Activated CD4-positive, alpha-beta memory T cell treated with anti-CD3 and anti-CD28 coated beads, Interleukin-2, amount 10 ng/mL, durations not matched to agents 7 days and 5 days (primary cell): ENCODE results near the gene SERPINB8. TPM values are rescaled to one million over a fixed set of nuclear protein-coding genes. Genes with fewer than 3 reads are reported as not detected.

Source experiments
- CTCF ChIA-PET: fragments of 350-600 bp; sonication (Branson Sonifier 250); formaldehyde crosslinking; loops from one replicate; lab custom pipeline; 2021; ENCODE audit warnings: antibody characterized with exemption, inconsistent platforms; lab: Charles Lee
- POLR2A ChIA-PET: fragments of 350-600 bp; sonication (Branson Sonifier 250); formaldehyde crosslinking; loops from one replicate; lab custom pipeline; 2021; ENCODE audit warnings: antibody characterized with exemption; lab: Charles Lee
- DNase-seq: peaks from one replicate; pipeline ENCODE4 v3.0.0-alpha.2; 2020
- H3K27ac Mint-ChIP-seq: one replicate; pipeline ENCODE4 v1.8.0; 2021; ENCODE audit warnings: mild to moderate bottlenecking, mixed read lengths
- H3K27me3 Mint-ChIP-seq: one replicate; pipeline ENCODE4 v1.8.0; 2021; ENCODE audit warnings: mixed read lengths
- H3K36me3 Mint-ChIP-seq: one replicate; pipeline ENCODE4 v1.8.0; 2021; ENCODE audit warnings: low read depth, mixed read lengths
- H3K4me1 Mint-ChIP-seq: one replicate; pipeline ENCODE4 v1.8.0; 2021; ENCODE audit warnings: mixed read lengths
- H3K4me3 Mint-ChIP-seq: one replicate; pipeline ENCODE4 v1.8.0; 2021; ENCODE audit warnings: mild to moderate bottlenecking, mixed read lengths
- H3K9me3 Mint-ChIP-seq: one replicate; pipeline ENCODE4 v1.8.0; 2021; ENCODE audit warnings: mixed read lengths
- total RNA-seq, 2 experiments: library from RNA; stranded (reverse); gene quantifications; one replicate each; pipeline ENCODE4 v1.2.3, GENCODE V29; 2021

SERPINB8 gene
- total RNA-seq, 2 experiments from 2014 or later: 9.3 to 11.2 TPM

GRCh38 chr18:63972002-63972376, 2.1 kb downstream of the SERPINB8 start:
- H3K36me3 Mint-ChIP-seq: no peaks in the 10 kb centered on the region
- ChIA-PET POLR2A (no interaction called here), CTCF (no interaction called here)
- H3K9me3 Mint-ChIP-seq: no peaks in the 10 kb centered on the region
- no peak overlapping the region for H3K27ac Mint-ChIP-seq
- peaks cover 34% of the 10 kb centered on the region for H3K4me1 Mint-ChIP-seq
- peak overlapping the region; percentile 96 for H3K4me3 Mint-ChIP-seq
- no peak for DNase-seq
- H3K27me3 Mint-ChIP-seq: no peaks in the 10 kb centered on the region

- ChIA-PET CTCF (interaction anchor here (0.7 to 3.1 kb wide), 5 partner anchors 9 to 39 kb away, joined by 4 to 30 read pairs (median 6); no protein-coding TSS in a partner anchor), POLR2A (interaction anchor here (1.3 kb wide), 1 partner anchor 11 kb away, joined by 3 read pairs; no protein-coding TSS in a partner anchor)
- Mint-ChIP-seq H3K27ac (no peak overlapping the region), H3K4me1 (peaks cover 30% of the 10 kb centered on the region), H3K9me3 (no peaks in the 10 kb centered on the region), H3K4me3 (no peak overlapping the region), H3K36me3 (peaks cover 2% of the 10 kb centered on the region), H3K27me3 (no peaks in the 10 kb centered on the region)
- DNase-seq: no peak
These were observed 5.1 kb downstream of the SERPINB8 start for GRCh38 chr18:63974991-63975390.

- Mint-ChIP-seq H3K27ac (no peak overlapping the region), H3K9me3 (no peaks in the 10 kb centered on the region), H3K4me3 (no peak overlapping the region), H3K27me3 (no peaks in the 10 kb centered on the region), H3K36me3 (peaks cover 5% of the 10 kb centered on the region), H3K4me1 (peaks cover 36% of the 10 kb centered on the region)
- ChIA-PET CTCF (interaction anchor here (0.7 to 3.1 kb wide), 5 partner anchors 8 to 39 kb away, joined by 4 to 30 read pairs (median 6); no protein-coding TSS in a partner anchor), POLR2A (interaction anchor here (1.3 kb wide), 1 partner anchor 12 kb away, joined by 3 read pairs; no protein-coding TSS in a partner anchor)
- DNase-seq: no peak
These were observed 5.7 kb downstream of the SERPINB8 start for GRCh38 chr18:63975628-63976027.

- Mint-ChIP-seq H3K27me3 (no peaks in the 10 kb centered on the region), H3K36me3 (peaks cover 15% of the 10 kb centered on the region), H3K9me3 (no peaks in the 10 kb centered on the region), H3K4me3 (no peak overlapping the region), H3K4me1 (peaks cover 37% of the 10 kb centered on the region), H3K27ac (no peak overlapping the region)
- ChIA-PET POLR2A (no interaction called here), CTCF (interaction anchor here (1.8 to 3.1 kb wide), 2 partner anchors 13 to 17 kb away, joined by 4 to 30 read pairs; no protein-coding TSS in a partner anchor)
- no peak for DNase-seq
These were observed 7.2 kb downstream of the SERPINB8 start for GRCh38 chr18:63977040-63977439.

GRCh38 chr18:63979409-63979920, 9.6 kb downstream of the SERPINB8 start:
- peak overlapping the region; percentile 54 for H3K4me3 Mint-ChIP-seq
- peaks cover 32% of the 10 kb centered on the region for H3K4me1 Mint-ChIP-seq
- peaks cover 21% of the 10 kb centered on the region for H3K36me3 Mint-ChIP-seq
- H3K27me3 Mint-ChIP-seq: no peaks in the 10 kb centered on the region
- no peaks in the 10 kb centered on the region for H3K9me3 Mint-ChIP-seq
- no peak overlapping the region for H3K27ac Mint-ChIP-seq
- CTCF ChIA-PET: interaction anchor here (0.7 to 1.5 kb wide), 6 partner anchors 12 to 461 kb away, joined by 3 to 10 read pairs (median 4); no protein-coding TSS in a partner anchor
- peak; percentile 42 for DNase-seq
- POLR2A ChIA-PET: no interaction called here

- Mint-ChIP-seq H3K27ac (peak overlapping the region; percentile 33), H3K9me3 (no peaks in the 10 kb centered on the region), H3K4me1 (peaks cover 28% of the 10 kb centered on the region), H3K36me3 (peaks cover 21% of the 10 kb centered on the region), H3K27me3 (no peaks in the 10 kb centered on the region), H3K4me3 (no peak overlapping the region)
- CTCF ChIA-PET: interaction anchor here (0.7 to 1.5 kb wide), 6 partner anchors 11 to 461 kb away, joined by 3 to 10 read pairs (median 4); no protein-coding TSS in a partner anchor
- POLR2A ChIA-PET: no interaction called here
- DNase-seq: no peak
These were observed 10.1 kb downstream of the SERPINB8 start for GRCh38 chr18:63980027-63980426.

GRCh38 chr18:63980896-63981460, 11.1 kb downstream of the SERPINB8 start:
- H3K36me3 Mint-ChIP-seq: peaks cover 21% of the 10 kb centered on the region
- no peak overlapping the region for H3K4me3 Mint-ChIP-seq
- no peak for DNase-seq
- peaks cover 25% of the 10 kb centered on the region for H3K4me1 Mint-ChIP-seq
- H3K27ac Mint-ChIP-seq: no peak overlapping the region
- no peaks in the 10 kb centered on the region for H3K9me3 Mint-ChIP-seq
- no peaks in the 10 kb centered on the region for H3K27me3 Mint-ChIP-seq
- ChIA-PET CTCF (interaction anchor here (1.2 to 2.0 kb wide), 3 partner anchors 13 to 20 kb away, joined by 5 to 10 read pairs (median 7); no protein-coding TSS in a partner anchor), POLR2A (no interaction called here)

GRCh38 chr18:63981719-63982118, 11.8 kb downstream of the SERPINB8 start:
- no peak for DNase-seq
- no peaks in the 10 kb centered on the region for H3K9me3 Mint-ChIP-seq
- POLR2A ChIA-PET: no interaction called here
- CTCF ChIA-PET: interaction anchor here (2.0 kb wide), 1 partner anchor 12 kb away, joined by 7 read pairs; no protein-coding TSS in a partner anchor
- H3K4me1 Mint-ChIP-seq: peaks cover 25% of the 10 kb centered on the region
- H3K27me3 Mint-ChIP-seq: no peaks in the 10 kb centered on the region
- H3K4me3 Mint-ChIP-seq: no peak overlapping the region
- H3K36me3 Mint-ChIP-seq: peaks cover 21% of the 10 kb centered on the region
- H3K27ac Mint-ChIP-seq: no peak overlapping the region

GRCh38 chr18:63982361-63982760, 12.5 kb downstream of the SERPINB8 start:
- no peaks in the 10 kb centered on the region for H3K27me3 Mint-ChIP-seq
- CTCF ChIA-PET: interaction anchor here (2.0 kb wide), 1 partner anchor 12 kb away, joined by 7 read pairs; no protein-coding TSS in a partner anchor
- no peak for DNase-seq
- H3K27ac Mint-ChIP-seq: no peak overlapping the region
- no peaks in the 10 kb centered on the region for H3K9me3 Mint-ChIP-seq
- no peak overlapping the region for H3K4me3 Mint-ChIP-seq
- peaks cover 21% of the 10 kb centered on the region for H3K36me3 Mint-ChIP-seq
- POLR2A ChIA-PET: no interaction called here
- peaks cover 25% of the 10 kb centered on the region for H3K4me1 Mint-ChIP-seq

- CTCF ChIA-PET: interaction anchor here (3.6 kb wide), 1 partner anchor 23 kb away, joined by 9 read pairs; no protein-coding TSS in a partner anchor
- Mint-ChIP-seq H3K27ac (no peak overlapping the region), H3K36me3 (peaks cover 7% of the 10 kb centered on the region), H3K9me3 (no peaks in the 10 kb centered on the region), H3K4me1 (no peaks in the 10 kb centered on the region), H3K4me3 (no peak overlapping the region), H3K27me3 (no peaks in the 10 kb centered on the region)
- POLR2A ChIA-PET: no interaction called here
- no peak for DNase-seq
These were observed 17.0 kb downstream of the SERPINB8 start for GRCh38 chr18:63986885-63987284.

- H3K27me3 Mint-ChIP-seq: no peaks in the 10 kb centered on the region
- no peaks in the 10 kb centered on the region for H3K9me3 Mint-ChIP-seq
- H3K36me3 Mint-ChIP-seq: peaks cover 1% of the 10 kb centered on the region
- H3K27ac Mint-ChIP-seq: no peak overlapping the region
- no peak overlapping the region for H3K4me3 Mint-ChIP-seq
- no peak for DNase-seq
- CTCF ChIA-PET: no interaction called here
- POLR2A ChIA-PET: no interaction called here
- peaks cover 4% of the 10 kb centered on the region for H3K4me1 Mint-ChIP-seq
These were observed 17.9 kb downstream of the SERPINB8 start for GRCh38 chr18:63987743-63988142.

- peaks cover 8% of the 10 kb centered on the region for H3K4me1 Mint-ChIP-seq
- CTCF ChIA-PET: no interaction called here
- peaks cover 8% of the 10 kb centered on the region for H3K9me3 Mint-ChIP-seq
- no peaks in the 10 kb centered on the region for H3K27me3 Mint-ChIP-seq
- H3K36me3 Mint-ChIP-seq: peaks cover 4% of the 10 kb centered on the region
- POLR2A ChIA-PET: no interaction called here
- H3K4me3 Mint-ChIP-seq: no peak overlapping the region
- DNase-seq: no peak
- no peak overlapping the region for H3K27ac Mint-ChIP-seq
These were observed 22.9 kb downstream of the SERPINB8 start for GRCh38 chr18:63992751-63993150.

- Mint-ChIP-seq H3K27me3 (no peaks in the 10 kb centered on the region), H3K27ac (no peak overlapping the region), H3K9me3 (peaks cover 8% of the 10 kb centered on the region), H3K4me3 (no peak overlapping the region), H3K4me1 (peaks cover 8% of the 10 kb centered on the region), H3K36me3 (peaks cover 4% of the 10 kb centered on the region)
- POLR2A ChIA-PET: no interaction called here
- CTCF ChIA-PET: interaction anchor here (1.0 to 2.6 kb wide), 7 partner anchors 9 to 31 kb away, joined by 3 to 14 read pairs (median 6); no protein-coding TSS in a partner anchor
- DNase-seq: peak; percentile 46
These were observed 25.0 kb downstream of the SERPINB8 start for GRCh38 chr18:63994783-63995399.
